ENCODE measurements around the gene SMKR1.
A peak's percentile ranks its signal among the peaks of the same experiment; 100 is the strongest.

Gene SMKR1

GRCh38 chr7:129497156-129497555 lies 5.2 kb upstream of the SMKR1 start:
- no peak overlapping the region for H3K4me3 ChIP-seq (ENCODE audit: low read length)
- no peak for TF ChIP-seq CTCF (IDR thresholded peaks at IDR 0.05; ENCODE audit: insufficient read depth, low read depth, low read length, missing control alignments)

DNA sequence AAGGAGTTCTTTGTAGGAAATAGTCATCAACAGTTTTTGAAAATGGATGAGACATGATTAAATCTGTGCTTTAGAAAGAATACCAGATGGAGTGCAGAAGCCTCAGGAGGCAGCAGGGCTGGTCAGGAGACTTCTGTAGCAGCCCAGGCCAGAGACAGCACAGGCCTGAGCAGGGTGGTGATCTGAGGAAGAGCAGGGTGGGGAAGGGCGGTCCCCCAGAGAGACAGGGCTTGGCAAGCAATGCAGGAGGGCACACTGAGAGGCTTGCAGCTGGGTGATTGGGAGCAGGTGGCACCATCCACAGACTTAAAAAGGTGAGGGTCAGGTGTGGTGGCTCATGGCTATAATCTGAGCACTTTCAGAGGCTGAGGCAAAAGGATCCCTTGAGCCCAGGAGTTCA lies 4.3 kb upstream of the SMKR1 start:
- DNase-seq (ENCODE audit: low read depth): no peak
- no peak overlapping the region for H3K4me3 ChIP-seq (ENCODE audit: low read length)
- TF ChIP-seq CTCF (IDR thresholded peaks at IDR 0.05; ENCODE audit: insufficient read depth, low read depth, low read length, missing control alignments): no peak

More at GRCh38 chr7:129497156-129497555, 5.2 kb upstream of the SMKR1 start:
- no peak for DNase-seq (ENCODE audit: low read depth)

DNA sequence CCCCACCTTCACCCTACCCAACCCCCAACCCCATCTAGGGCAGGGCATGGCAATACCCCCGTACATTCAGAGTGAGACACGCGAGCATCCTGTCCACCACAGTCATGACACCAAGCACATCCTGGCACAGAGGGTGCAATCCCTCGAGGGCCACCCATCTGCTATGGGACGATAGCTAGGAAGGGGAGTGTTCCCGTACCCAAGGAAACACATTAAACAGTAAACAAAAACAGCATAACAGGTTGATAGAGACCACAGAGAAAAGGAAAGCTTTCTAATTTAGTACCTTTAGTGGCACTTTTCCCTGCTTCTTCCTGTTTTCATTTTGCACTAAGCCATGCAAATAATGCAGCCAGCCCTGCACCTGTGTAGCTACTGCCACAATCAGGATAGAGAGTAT lies 2.3 kb upstream of the SMKR1 start:
- DNase-seq (ENCODE audit: low read depth): no peak
- no peak for TF ChIP-seq CTCF (IDR thresholded peaks at IDR 0.05; ENCODE audit: insufficient read depth, low read depth, low read length, missing control alignments)

DNA sequence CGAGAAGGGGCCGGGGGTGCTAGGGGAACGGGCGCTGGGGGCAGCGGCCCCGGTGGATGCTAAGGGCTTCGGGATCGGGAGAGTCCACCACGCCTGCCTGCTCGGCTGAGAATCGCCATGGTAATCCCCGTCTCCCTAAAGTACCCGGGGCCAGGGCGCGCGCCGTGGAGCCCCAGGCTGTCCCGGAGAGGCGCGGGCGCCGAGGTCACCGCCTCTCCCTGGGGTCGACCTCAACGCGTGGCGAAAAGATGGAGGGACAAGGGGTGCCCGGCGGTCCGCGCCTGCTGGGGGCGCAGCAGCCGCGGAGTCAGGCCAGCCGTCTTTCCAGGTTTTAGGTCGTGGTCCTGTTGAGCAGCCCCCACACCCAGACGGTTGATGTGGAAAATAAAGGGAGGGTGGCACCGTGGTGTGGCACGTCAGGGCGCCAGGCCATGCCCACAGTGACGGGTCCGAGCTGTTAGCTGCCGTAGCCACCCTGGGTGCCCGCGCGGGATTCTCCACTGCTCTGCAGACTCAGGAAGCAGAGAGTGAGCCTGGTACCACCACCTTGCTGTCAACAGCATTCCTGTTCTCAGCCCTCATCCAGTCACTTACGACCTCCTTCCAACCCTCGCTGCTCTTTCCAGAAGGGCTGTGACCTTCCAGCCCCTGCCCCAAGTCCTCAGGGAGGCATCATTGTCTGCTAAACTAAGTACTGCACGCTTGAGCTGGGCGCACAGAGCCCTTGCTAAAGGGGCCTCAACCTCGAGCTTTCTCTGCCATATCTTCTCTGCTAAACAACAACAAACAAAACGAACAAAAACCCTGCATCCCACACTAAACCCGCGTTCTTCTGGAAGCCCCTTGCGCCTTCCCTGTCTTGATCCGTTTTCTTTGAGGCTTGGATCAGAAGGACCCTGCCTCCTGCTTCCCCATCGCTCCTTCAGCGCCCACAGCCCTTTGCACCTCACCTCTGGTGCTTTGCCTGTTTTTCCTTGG lies 666 bp downstream of the SMKR1 start:
- DNase-seq (ENCODE audit: low read depth): no peak

More for the DNA sequence above, 2.3 kb upstream of the SMKR1 start:
- no peak overlapping the region for H3K4me3 ChIP-seq (ENCODE audit: low read length)

GRCh38 chr7:129503725-129504124 lies 1.4 kb downstream of the SMKR1 start:
- no peak for DNase-seq (ENCODE audit: low read depth)
- H3K4me3 ChIP-seq (ENCODE audit: low read length): no peak overlapping the region
- TF ChIP-seq CTCF (IDR thresholded peaks at IDR 0.05; ENCODE audit: insufficient read depth, low read depth, low read length, missing control alignments): no peak

More for the DNA sequence above, 666 bp downstream of the SMKR1 start:
- peak overlapping the region; percentile 37 for H3K4me3 ChIP-seq (ENCODE audit: low read length)
- TF ChIP-seq CTCF (IDR thresholded peaks at IDR 0.05; ENCODE audit: insufficient read depth, low read depth, low read length, missing control alignments): no peak

- H3K4me3 ChIP-seq (ENCODE audit: low read length): no peak overlapping the region
- TF ChIP-seq CTCF (IDR thresholded peaks at IDR 0.05; ENCODE audit: insufficient read depth, low read depth, low read length, missing control alignments): no peak
- DNase-seq (ENCODE audit: low read depth): no peak
These were observed 9.9 kb downstream of the SMKR1 start for GRCh38 chr7:129512192-129512591.

Measured in epithelial cell of esophagus (primary cell).